Stomach (tissue), 9 donors: ENCODE results near the gene LYRM4. TPM values are rescaled to one million over a fixed set of nuclear protein-coding genes. Genes with fewer than 3 reads are reported as not detected.

Experiments used
- DNase-seq, 2 donors: peaks; one replicate each; pipeline versions ENCODE4 v3.0.0 to v3.0.0-alpha.2; 2013 to 2019
- H3K27ac ChIP-seq, 5 donors: fragments of 200-600 bp in 4 of 5; sonication (generic) in 4 of 5; one replicate each; pipeline ENCODE4 v1.5.1; 2013 to 2019; ENCODE audit warnings: mild to moderate bottlenecking in 1 of 5, moderate library complexity in 1 of 5
- H3K27me3 ChIP-seq, 3 donors: fragments of 200-600 bp; sonication (generic); one replicate each; pipeline ENCODE4 v1.5.1; 2017 to 2019; ENCODE audit warnings: mixed run types in 1 of 3
- H3K36me3 ChIP-seq, 4 donors: fragments of 200-600 bp; sonication (generic); 1 replicate in 3 of 4; 2 replicates in 1 of 4; pipeline ENCODE4 v1.5.1; 2016 to 2019
- H3K4me1 ChIP-seq, 4 donors: fragments of 200-600 bp; sonication (generic); one replicate each; pipeline ENCODE4 v1.5.1; 2016 to 2019
- H3K4me3 ChIP-seq, 4 donors: fragments of 200-600 bp; sonication (generic) in 3 of 4; one replicate each; pipeline ENCODE4 v1.5.1; 2016 to 2019; ENCODE audit warnings: mild to moderate bottlenecking in 1 of 4
- H3K9me3 ChIP-seq, 4 donors: fragments of 200-600 bp; sonication (generic); one replicate each; pipeline ENCODE4 v1.5.1; 2016 to 2019
- EP300 ChIP-seq: sonication (generic); formaldehyde crosslinking; IDR thresholded peaks from one replicate; pipeline ENCODE4 v1.6.1; 2017; ENCODE audit warnings: antibody characterized with exemption
- POLR2A ChIP-seq, 4 donors: fragments of 450-650 bp; IDR thresholded peaks; one replicate each; pipeline ENCODE4 v1.6.1; 2016; ENCODE audit warnings: antibody characterized with exemption in 4 of 4, control low read depth in 2 of 4, mild to moderate bottlenecking in 1 of 4, moderate library complexity in 1 of 4
- POLR2AphosphoS5 ChIP-seq, 3 donors: sonication (generic); formaldehyde crosslinking; IDR thresholded peaks; one replicate each; pipeline ENCODE4 v1.6.1; 2016; ENCODE audit warnings: antibody characterized with exemption in 3 of 3
- WGBS, 5 donors: extraction: QIAGEN DNeasy Blood & Tissue Kit in 3 of 5; methylation state at CpG; one replicate each; pipeline versions ENCODE4 v1.1.5 to v1.1.7; 2013 to 2018; 5-methylcytosine and 5-hydroxymethylcytosine counted together
- intact Hi-C: fragments of 100-400 bp; cut with DNase I; formaldehyde crosslinking; loops from one replicate; pipeline ENCODE4 v1.15.1; 2023; ENCODE audit warnings: low total_unique reads
- polyA plus RNA-seq, 3 donors: library from polyadenylated mRNA; stranded (reverse); fragments of 200-250 nt; gene quantifications; one replicate each; pipeline ENCODE4 v1.2.3, GENCODE V29; 2013
- total RNA-seq, 5 donors: library from RNA; depleted of rRNA; stranded (reverse); fragments of >200 nt; gene quantifications; one replicate each; pipeline versions ENCODE4 v1.1.0 to v1.2.3, GENCODE V29; 2014 to 2016
- TF ChIP-seq, protein P1 (sequence below), 7 experiments: fragments of 450-650 bp in 4 of 7; fragments of 200-600 bp in 3 of 7; sonication (generic) in 3 of 7; IDR thresholded peaks; one replicate each; pipeline ENCODE4 v1.5.1; 2016 to 2019; ENCODE audit warnings: antibody characterized with exemption in 7 of 7, control low read depth in 2 of 7, mild to moderate bottlenecking in 1 of 7
- donor health status: healthy with polysubstance abuse.
- donor health status: Bipolar disorder and iron deficiency.
- donor health status: healthy.

LYRM4 gene
- total and polyA plus RNA-seq, 8 donors: 0.58 to 31.4 (median 18.5) TPM; not detected in 1

GRCh38 chr6:5259428-5259827, 1.3 kb downstream of the LYRM4 start:
- Histone ChIP-seq H3K36me3 (no peaks in the 10 kb centered on the region), H3K27ac (peak overlapping the region in 3 of 5 donors; percentile 93 to 96 (median 95)), H3K4me1 (peaks cover 8 to 33% (median 27%) of the 10 kb centered on the region in 4 donors), H3K4me3 (peak overlapping the region; percentile 79 to 100 (median 92)), H3K27me3 (no peaks in the 10 kb centered on the region), H3K9me3 (no peaks in the 10 kb centered on the region)
- 66 to 75% (median 73%) methylated on average over 3 of the region's 3 CpGs for WGBS, 5 donors
- TF ChIP-seq EP300: no peak
- TF ChIP-seq, protein P1, sequence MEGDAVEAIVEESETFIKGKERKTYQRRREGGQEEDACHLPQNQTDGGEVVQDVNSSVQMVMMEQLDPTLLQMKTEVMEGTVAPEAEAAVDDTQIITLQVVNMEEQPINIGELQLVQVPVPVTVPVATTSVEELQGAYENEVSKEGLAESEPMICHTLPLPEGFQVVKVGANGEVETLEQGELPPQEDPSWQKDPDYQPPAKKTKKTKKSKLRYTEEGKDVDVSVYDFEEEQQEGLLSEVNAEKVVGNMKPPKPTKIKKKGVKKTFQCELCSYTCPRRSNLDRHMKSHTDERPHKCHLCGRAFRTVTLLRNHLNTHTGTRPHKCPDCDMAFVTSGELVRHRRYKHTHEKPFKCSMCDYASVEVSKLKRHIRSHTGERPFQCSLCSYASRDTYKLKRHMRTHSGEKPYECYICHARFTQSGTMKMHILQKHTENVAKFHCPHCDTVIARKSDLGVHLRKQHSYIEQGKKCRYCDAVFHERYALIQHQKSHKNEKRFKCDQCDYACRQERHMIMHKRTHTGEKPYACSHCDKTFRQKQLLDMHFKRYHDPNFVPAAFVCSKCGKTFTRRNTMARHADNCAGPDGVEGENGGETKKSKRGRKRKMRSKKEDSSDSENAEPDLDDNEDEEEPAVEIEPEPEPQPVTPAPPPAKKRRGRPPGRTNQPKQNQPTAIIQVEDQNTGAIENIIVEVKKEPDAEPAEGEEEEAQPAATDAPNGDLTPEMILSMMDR (IDR thresholded peaks at IDR 0.05): no peak
- intact Hi-C loops: no loop called here
- no peak for DNase-seq

- peaks cover 3 to 22% (median 21%) of the 10 kb centered on the region in 4 donors for H3K4me1 ChIP-seq
- H3K27me3 ChIP-seq: no peaks in the 10 kb centered on the region
- H3K4me3 ChIP-seq: no peak overlapping the region
- TF ChIP-seq POLR2A (IDR thresholded peaks at IDR 0.05) (no peak), POLR2AphosphoS5 (IDR thresholded peaks at IDR 0.05) (no peak), EP300 (no peak)
- TF ChIP-seq, protein P1 (IDR thresholded peaks at IDR 0.05): no peak
- H3K27ac ChIP-seq: no peak overlapping the region
- H3K36me3 ChIP-seq: peaks cover 0 to 12% (median 2%) of the 10 kb centered on the region in 4 donors
- no peaks in the 10 kb centered on the region for H3K9me3 ChIP-seq
- intact Hi-C loops: no loop called here
- no peak for DNase-seq
- WGBS, 5 donors: 94 to 98% (median 96%) methylated on average over 8 of the region's 8 CpGs
Measured at GRCh38 chr6:5257400-5257799, 3.4 kb downstream of the LYRM4 start.

GRCh38 chr6:5256952-5257351, 3.8 kb downstream of the LYRM4 start:
- intact Hi-C loops: no loop called here
- no peak overlapping the region for H3K27ac ChIP-seq

GRCh38 chr6:5250911-5251310, 9.8 kb downstream of the LYRM4 start:
- Histone ChIP-seq H3K27ac (no peak overlapping the region), H3K36me3 (peaks cover 0 to 20% (median 6%) of the 10 kb centered on the region in 4 donors), H3K4me3 (no peak overlapping the region), H3K4me1 (no peaks in the 10 kb centered on the region), H3K9me3 (no peaks in the 10 kb centered on the region), H3K27me3 (no peaks in the 10 kb centered on the region)
- WGBS, 5 donors: 81 to 94% (median 86%) methylated on average over 4 of the region's 4 CpGs
- peak in 1 of 2 donors; percentile 35 for DNase-seq
- TF ChIP-seq POLR2A (IDR thresholded peaks at IDR 0.05): no peak
- TF ChIP-seq EP300: no peak
- TF ChIP-seq, protein P1 (IDR thresholded peaks at IDR 0.05): no peak
- no peak for TF ChIP-seq POLR2AphosphoS5 (IDR thresholded peaks at IDR 0.05)
- intact Hi-C loops: no loop called here

More at GRCh38 chr6:5256952-5257351, 3.8 kb downstream of the LYRM4 start:
- peaks cover 0 to 17% (median 16%) of the 10 kb centered on the region in 4 donors for H3K4me1 ChIP-seq
- no peaks in the 10 kb centered on the region for H3K27me3 ChIP-seq
- peaks cover 0 to 16% (median 2%) of the 10 kb centered on the region in 4 donors for H3K36me3 ChIP-seq
- WGBS, 5 donors: 85 to 91% (median 90%) methylated on average over 3 of the region's 3 CpGs
- DNase-seq: no peak
- no peaks in the 10 kb centered on the region for H3K9me3 ChIP-seq
- no peak for TF ChIP-seq POLR2A (IDR thresholded peaks at IDR 0.05)
- no peak for TF ChIP-seq POLR2AphosphoS5 (IDR thresholded peaks at IDR 0.05)
- TF ChIP-seq EP300: no peak
- TF ChIP-seq, protein P1 (IDR thresholded peaks at IDR 0.05): no peak
- no peak overlapping the region for H3K4me3 ChIP-seq
